Measurements from ENCODE around the gene SCN11A.

DNA sequence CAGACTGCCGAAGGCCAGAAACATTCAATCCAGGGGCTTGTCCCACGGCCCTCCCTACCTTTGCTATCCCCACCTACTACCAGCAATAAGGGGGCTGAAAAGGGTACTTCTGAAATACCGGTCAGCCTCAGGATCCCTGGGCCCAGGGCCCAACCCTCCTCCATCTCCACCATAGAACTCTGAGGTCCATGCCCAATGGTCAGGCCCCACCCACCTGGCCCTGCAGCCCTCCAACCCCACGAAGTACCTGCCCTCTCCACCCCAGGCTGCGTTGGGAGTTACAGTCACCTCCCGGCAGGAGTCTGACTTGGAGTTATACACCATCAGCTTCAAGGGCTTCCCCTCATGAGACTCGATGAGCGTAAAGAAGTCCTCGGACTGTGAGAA lies 48.7 kb upstream of the SCN11A start:
- TF ChIP-seq, protein P1, sequence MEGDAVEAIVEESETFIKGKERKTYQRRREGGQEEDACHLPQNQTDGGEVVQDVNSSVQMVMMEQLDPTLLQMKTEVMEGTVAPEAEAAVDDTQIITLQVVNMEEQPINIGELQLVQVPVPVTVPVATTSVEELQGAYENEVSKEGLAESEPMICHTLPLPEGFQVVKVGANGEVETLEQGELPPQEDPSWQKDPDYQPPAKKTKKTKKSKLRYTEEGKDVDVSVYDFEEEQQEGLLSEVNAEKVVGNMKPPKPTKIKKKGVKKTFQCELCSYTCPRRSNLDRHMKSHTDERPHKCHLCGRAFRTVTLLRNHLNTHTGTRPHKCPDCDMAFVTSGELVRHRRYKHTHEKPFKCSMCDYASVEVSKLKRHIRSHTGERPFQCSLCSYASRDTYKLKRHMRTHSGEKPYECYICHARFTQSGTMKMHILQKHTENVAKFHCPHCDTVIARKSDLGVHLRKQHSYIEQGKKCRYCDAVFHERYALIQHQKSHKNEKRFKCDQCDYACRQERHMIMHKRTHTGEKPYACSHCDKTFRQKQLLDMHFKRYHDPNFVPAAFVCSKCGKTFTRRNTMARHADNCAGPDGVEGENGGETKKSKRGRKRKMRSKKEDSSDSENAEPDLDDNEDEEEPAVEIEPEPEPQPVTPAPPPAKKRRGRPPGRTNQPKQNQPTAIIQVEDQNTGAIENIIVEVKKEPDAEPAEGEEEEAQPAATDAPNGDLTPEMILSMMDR (conservative IDR thresholded peaks at IDR 0.05 in 1 of 2, IDR thresholded peaks at IDR 0.05 in 1 of 2; ENCODE audit: low read depth in 1 of 2, low read length in 2 of 2): no peak
- TF ChIP-seq EZH2 (IDR thresholded peaks at IDR 0.05; ENCODE audit: low read length, missing control alignments): no peak
